Transverse colon (tissue), 4 donors: ENCODE measurements around the gene DMRTC2. TPM values are rescaled to one million over a fixed set of nuclear protein-coding genes. Genes with fewer than 3 reads are reported as not detected.
A peak's percentile ranks its signal among the peaks of the same experiment; 100 is the strongest.

ENCODE experiments used
- DNase-seq: peaks from one replicate; pipeline ENCODE4 v3.0.0-alpha.2; 2019
- H3K27ac ChIP-seq, 4 donors: fragments of 200-600 bp; sonication (generic); 2 replicates each; pipeline ENCODE4 v1.5.1; 2016 to 2018; ENCODE audit warnings: inconsistent platforms in 4 of 4
- H3K27me3 ChIP-seq: fragments of 200-600 bp; sonication (generic); 2 replicates; pipeline ENCODE4 v1.5.1; 2017; ENCODE audit warnings: inconsistent platforms
- H3K36me3 ChIP-seq, 4 donors: fragments of 200-600 bp; sonication (generic); 2 replicates each; pipeline ENCODE4 v1.5.1; 2017 to 2019; ENCODE audit warnings: inconsistent platforms in 4 of 4
- H3K4me1 ChIP-seq, 4 donors: fragments of 200-600 bp; sonication (generic); 2 replicates each; pipeline ENCODE4 v1.5.1; 2017 to 2020; ENCODE audit warnings: inconsistent platforms in 4 of 4
- H3K4me3 ChIP-seq, 4 donors: fragments of 200-600 bp; sonication (generic); 1 replicate in 1 of 4; 2 replicates in 3 of 4; pipeline versions ENCODE4 v1.5.1 to v1.6.1; 2017 to 2019; ENCODE audit warnings: inconsistent platforms in 4 of 4
- H3K9me3 ChIP-seq, 2 donors: fragments of 200-600 bp; sonication (generic); 2 replicates each; pipeline ENCODE4 v1.5.1; 2017 to 2019; ENCODE audit warnings: inconsistent platforms in 2 of 2
- EP300 ChIP-seq: sonication (generic); formaldehyde crosslinking; IDR thresholded peaks from one replicate; pipeline ENCODE4 v1.6.1; 2017; ENCODE audit warnings: antibody characterized with exemption, low read depth
- POLR2A ChIP-seq: fragments of 450-650 bp; IDR thresholded peaks from one replicate; pipeline ENCODE4 v1.6.1; 2016; ENCODE audit warnings: antibody characterized with exemption, mild to moderate bottlenecking, moderate library complexity
- POLR2AphosphoS5 ChIP-seq, 3 donors: sonication (generic); formaldehyde crosslinking; IDR thresholded peaks; one replicate each; pipeline ENCODE4 v1.6.1; 2016; ENCODE audit warnings: antibody characterized with exemption in 3 of 3
- WGBS, 2 donors: methylation state at CpG; one replicate each; pipeline ENCODE4 v1.1.5; 2018; ENCODE audit warnings: low coverage in 1 of 2; 5-methylcytosine and 5-hydroxymethylcytosine counted together
- in situ Hi-C, 4 donors: fragments of 200-750 bp; cut with MboI; loops; one replicate each; pipeline versions ENCODE4 v1.15.0 to v1.15.1; 2017; ENCODE audit warnings: low sequenced_read_pairs in 3 of 4, low pct_ligation_motif_present in 1 of 4, low pct_unique_long_range_greater_than_20kb in 1 of 4
- intact Hi-C: fragments of 100-400 bp; cut with DNase I; formaldehyde crosslinking; loops from one replicate; pipeline ENCODE4 v1.15.1; 2023; ENCODE audit warnings: low total_unique reads
- total RNA-seq, 4 donors: library from RNA; depleted of rRNA; stranded (reverse); fragments of >200 nt; gene quantifications; one replicate each; pipeline ENCODE4 v1.1.0, GENCODE V29; 2016
- TF ChIP-seq, protein P1 (sequence below), 5 experiments: fragments of 200-600 bp in 3 of 5; fragments of 450-650 bp in 2 of 5; sonication (generic) in 3 of 5; IDR thresholded peaks; 1 replicate in 2 of 5; 2 replicates in 3 of 5; pipeline ENCODE4 v1.5.1; 2016 to 2017; ENCODE audit warnings: antibody characterized with exemption in 5 of 5, inconsistent platforms in 3 of 5, mild to moderate bottlenecking in 2 of 5, moderate library complexity in 1 of 5

The DMRTC2 gene
- total RNA-seq, result not detected

DNA sequence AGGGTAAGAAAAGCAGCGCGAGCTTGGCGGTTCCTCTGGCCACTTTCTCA is at the start of gene DMRTC2:
DMRTC2 (plus strand) TSS at position 42 of the 50 bp plus-strand sequence. CDS start 2,387 bp downstream, outside the sequence.
- no peaks in the 10 kb centered on the region for H3K4me1 ChIP-seq
- in situ Hi-C loops, result loop anchor here in 1 of 4 donors (25.0 kb wide), 1 partner anchor 358 kb away; no protein-coding TSS in a partner anchor
- H3K4me3 ChIP-seq, result no peak within 1 kb of the TSS
- no peak within 1 kb of the TSS for H3K27ac ChIP-seq
- no peak for DNase-seq
- H3K9me3 ChIP-seq, result no peaks in the 10 kb centered on the region
- H3K36me3 ChIP-seq, result no peaks in the 10 kb centered on the region
- intact Hi-C loops, result no loop called here
- 80 to 98% methylated on average over 1 to 3 of the region's 3 CpGs for WGBS, 2 donors
- H3K27me3 ChIP-seq, result peaks cover 18% of the 10 kb centered on the region
- TF ChIP-seq, protein P1, sequence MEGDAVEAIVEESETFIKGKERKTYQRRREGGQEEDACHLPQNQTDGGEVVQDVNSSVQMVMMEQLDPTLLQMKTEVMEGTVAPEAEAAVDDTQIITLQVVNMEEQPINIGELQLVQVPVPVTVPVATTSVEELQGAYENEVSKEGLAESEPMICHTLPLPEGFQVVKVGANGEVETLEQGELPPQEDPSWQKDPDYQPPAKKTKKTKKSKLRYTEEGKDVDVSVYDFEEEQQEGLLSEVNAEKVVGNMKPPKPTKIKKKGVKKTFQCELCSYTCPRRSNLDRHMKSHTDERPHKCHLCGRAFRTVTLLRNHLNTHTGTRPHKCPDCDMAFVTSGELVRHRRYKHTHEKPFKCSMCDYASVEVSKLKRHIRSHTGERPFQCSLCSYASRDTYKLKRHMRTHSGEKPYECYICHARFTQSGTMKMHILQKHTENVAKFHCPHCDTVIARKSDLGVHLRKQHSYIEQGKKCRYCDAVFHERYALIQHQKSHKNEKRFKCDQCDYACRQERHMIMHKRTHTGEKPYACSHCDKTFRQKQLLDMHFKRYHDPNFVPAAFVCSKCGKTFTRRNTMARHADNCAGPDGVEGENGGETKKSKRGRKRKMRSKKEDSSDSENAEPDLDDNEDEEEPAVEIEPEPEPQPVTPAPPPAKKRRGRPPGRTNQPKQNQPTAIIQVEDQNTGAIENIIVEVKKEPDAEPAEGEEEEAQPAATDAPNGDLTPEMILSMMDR (IDR thresholded peaks at IDR 0.05), result no peak
- TF ChIP-seq EP300 (no peak), POLR2A (no peak), POLR2AphosphoS5 (IDR thresholded peaks at IDR 0.05) (no peak)

- in situ Hi-C loops, result no loop called here
- Histone ChIP-seq H3K36me3 (no peaks in the 10 kb centered on the region), H3K27me3 (peaks cover 27% of the 10 kb centered on the region), H3K27ac (no peak within 1 kb of the TSS), H3K4me3 (no peak within 1 kb of the TSS), H3K9me3 (no peaks in the 10 kb centered on the region), H3K4me1 (no peaks in the 10 kb centered on the region)
- DNase-seq, result no peak
- intact Hi-C loops, result no loop called here
- no peak for TF ChIP-seq POLR2A
- TF ChIP-seq POLR2AphosphoS5 (IDR thresholded peaks at IDR 0.05), result no peak
- no peak for TF ChIP-seq EP300
- TF ChIP-seq, protein P1 (IDR thresholded peaks at IDR 0.05), result no peak
These were observed 48.5 kb upstream of the DMRTC2 start, which contains the start of gene CEACAM3 for GRCh38 chr19:41796362-41796761. Gene CEACAM3 (plus strand): TSS chr19:41796587. CDS start chr19:41796678, 91 bp downstream.

GRCh38 chr19:41796901-41797300 is 47.9 kb upstream of the DMRTC2 start:
- no peak for DNase-seq
- Histone ChIP-seq H3K4me1 (peaks cover 0 to under 1% (median 0%) of the 10 kb centered on the region in 4 donors), H3K27me3 (peaks cover 22% of the 10 kb centered on the region), H3K9me3 (no peaks in the 10 kb centered on the region), H3K27ac (no peak overlapping the region), H3K36me3 (no peaks in the 10 kb centered on the region), H3K4me3 (no peak overlapping the region)
- in situ Hi-C loops, result no loop called here
- TF ChIP-seq POLR2A (no peak), POLR2AphosphoS5 (IDR thresholded peaks at IDR 0.05) (no peak), EP300 (no peak)
- TF ChIP-seq, protein P1 (IDR thresholded peaks at IDR 0.05), result no peak
- intact Hi-C loops, result no loop called here
- 86 to 87% methylated on average over 1 of the region's 1 CpG for WGBS, 2 donors

- Histone ChIP-seq H3K27ac (no peak overlapping the region), H3K36me3 (no peaks in the 10 kb centered on the region), H3K4me3 (no peak overlapping the region), H3K4me1 (peaks cover 0 to 6% (median 0%) of the 10 kb centered on the region in 4 donors), H3K27me3 (peaks cover 14% of the 10 kb centered on the region), H3K9me3 (no peaks in the 10 kb centered on the region)
- intact Hi-C loops, result no loop called here
- in situ Hi-C loops, result no loop called here
- peak; percentile 38 for DNase-seq
- 61 to 100% methylated on average over 1 to 9 of the region's 9 CpGs for WGBS, 2 donors
- TF ChIP-seq POLR2A, result no peak
- TF ChIP-seq, protein P1 (IDR thresholded peaks at IDR 0.05), result no peak
- TF ChIP-seq EP300, result no peak
- no peak for TF ChIP-seq POLR2AphosphoS5 (IDR thresholded peaks at IDR 0.05)
These were observed 45.3 kb upstream of the DMRTC2 start for GRCh38 chr19:41799444-41800000.
